ENCODE measurements around the gene COPE. TPM values are rescaled to one million over a fixed set of nuclear protein-coding genes. Genes with fewer than 3 reads are reported as not detected.

Gene COPE
- total RNA-seq, 4 donors from 2014 or later = 144 to 268 (median 179) TPM

DNA sequence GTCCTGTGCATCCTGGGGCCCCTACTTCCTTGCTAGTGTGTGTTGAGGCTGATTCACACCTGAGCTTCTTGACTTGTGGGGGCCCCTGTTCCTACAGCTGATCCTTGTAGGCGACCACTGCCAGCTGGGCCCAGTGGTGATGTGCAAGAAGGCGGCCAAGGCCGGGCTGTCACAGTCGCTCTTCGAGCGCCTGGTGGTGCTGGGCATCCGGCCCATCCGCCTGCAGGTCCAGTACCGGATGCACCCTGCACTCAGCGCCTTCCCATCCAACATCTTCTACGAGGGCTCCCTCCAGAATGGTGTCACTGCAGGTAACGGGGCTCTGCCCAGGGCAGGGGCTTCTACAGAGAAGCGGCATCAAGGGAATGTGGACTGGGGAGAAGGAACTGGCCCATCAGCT is 62.0 kb downstream of the COPE start:
- no peak for TF ChIP-seq EP300 (IDR thresholded peaks at IDR 0.05; ENCODE audit: low read depth)
- in situ Hi-C loops (cut with MboI; ENCODE audit: low pct_ligation_motif_present in 1 of 4, low pct_unique_long_range_greater_than_20kb in 1 of 4, low sequenced_read_pairs in 3 of 4) = loop anchor here in 2 of 4 donors (10.0 to 25.0 kb wide), 2 partner anchors 395 to 412 kb away; no protein-coding TSS in a partner anchor
- intact Hi-C loops (cut with DNase I; ENCODE audit: low total_unique reads) = loop anchor here (10.0 kb wide), 1 partner anchor 412 kb away; no protein-coding TSS in a partner anchor
- no peak for DNase-seq
- Histone ChIP-seq H3K27ac (no peak overlapping the region), H3K36me3 (peaks cover 0 to 83% (median 39%) of the 10 kb centered on the region in 4 donors), H3K4me1 (no peaks in the 10 kb centered on the region), H3K27me3 (no peaks in the 10 kb centered on the region), H3K4me3 (no peak overlapping the region), H3K9me3 (no peaks in the 10 kb centered on the region)
- WGBS, 2 donors (ENCODE audit: low coverage in 1 of 2) = 95% methylated on average over 13 of the region's 13 CpGs; no CpG with 5 or more reads in 1 of the 2 donors

DNA sequence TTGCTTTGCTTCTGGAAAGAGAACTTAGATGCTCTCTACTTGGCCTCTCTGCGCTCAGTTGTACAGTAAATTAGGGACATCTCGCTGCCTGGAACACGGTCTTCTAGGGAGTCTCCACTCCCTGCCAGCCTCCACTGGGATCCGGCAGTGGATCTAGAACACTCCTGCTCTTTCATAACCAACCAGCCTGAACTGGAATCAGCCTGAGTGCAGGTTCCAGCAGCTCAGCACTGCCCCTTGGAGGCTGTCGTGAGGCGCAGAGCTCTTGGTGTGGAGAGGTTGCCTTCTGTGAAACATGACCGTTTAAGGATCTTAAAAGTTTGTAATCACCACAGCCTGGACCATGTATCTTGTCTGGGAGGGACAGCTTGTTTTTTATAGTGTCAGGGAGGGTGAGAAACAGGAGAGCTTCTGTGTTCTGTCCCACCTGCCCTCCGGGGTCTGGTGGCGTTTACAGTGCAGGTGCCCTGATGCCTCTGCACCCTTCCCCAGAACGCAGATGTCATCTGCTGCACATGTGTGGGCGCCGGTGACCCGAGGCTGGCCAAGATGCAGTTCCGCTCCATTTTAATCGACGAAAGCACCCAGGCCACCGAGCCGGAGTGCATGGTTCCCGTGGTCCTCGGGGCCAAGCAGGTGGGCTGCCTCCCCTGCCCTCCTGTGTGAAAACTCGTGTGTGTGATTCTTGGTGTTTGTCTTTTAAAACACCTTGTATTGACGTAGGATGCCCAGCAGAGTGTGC is 62.6 kb downstream of the COPE start:
- in situ Hi-C loops (cut with MboI; ENCODE audit: low pct_ligation_motif_present in 1 of 4, low pct_unique_long_range_greater_than_20kb in 1 of 4, low sequenced_read_pairs in 3 of 4) (loop anchor here in 2 of 4 donors (10.0 to 25.0 kb wide), 2 partner anchors 394 to 412 kb away; no protein-coding TSS in a partner anchor), intact Hi-C loops (cut with DNase I; ENCODE audit: low total_unique reads) (loop anchor here (10.0 kb wide), 1 partner anchor 412 kb away; no protein-coding TSS in a partner anchor)
- no peak for DNase-seq

DNA sequence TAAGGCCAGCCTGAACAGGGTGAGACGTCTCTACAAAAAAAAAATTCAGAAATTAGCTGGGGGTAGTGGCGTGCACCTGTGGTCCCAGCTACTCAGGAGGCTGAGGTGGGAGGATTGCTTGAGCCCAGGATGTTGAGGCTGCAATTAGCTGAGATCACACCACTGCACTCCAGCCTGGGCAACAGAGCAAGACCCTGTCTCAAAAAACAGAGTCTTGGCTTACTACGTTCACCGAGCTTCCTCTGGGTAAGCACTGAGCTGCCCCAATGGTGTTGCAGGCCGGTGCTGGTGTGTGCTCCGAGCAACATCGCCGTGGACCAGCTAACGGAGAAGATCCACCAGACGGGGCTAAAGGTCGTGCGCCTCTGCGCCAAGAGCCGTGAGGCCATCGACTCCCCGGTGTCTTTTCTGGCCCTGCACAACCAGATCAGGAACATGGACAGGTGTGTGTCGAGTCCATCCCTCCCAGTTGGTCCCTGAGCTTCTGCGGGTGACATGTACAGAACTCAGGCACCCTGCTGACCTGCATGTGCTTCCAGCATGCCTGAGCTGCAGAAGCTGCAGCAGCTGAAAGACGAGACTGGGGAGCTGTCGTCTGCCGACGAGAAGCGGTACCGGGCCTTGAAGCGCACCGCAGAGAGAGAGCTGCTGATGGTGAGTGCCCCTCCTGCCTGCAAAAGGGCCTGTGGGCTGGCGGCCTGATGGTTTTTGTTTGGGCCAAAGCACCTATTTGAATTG is 63.4 kb downstream of the COPE start:
- H3K36me3 ChIP-seq = peaks cover 0 to 81% (median 38%) of the 10 kb centered on the region in 4 donors
- no peak overlapping the region for H3K4me3 ChIP-seq
- no peak overlapping the region for H3K27ac ChIP-seq
- intact Hi-C loops (cut with DNase I; ENCODE audit: low total_unique reads) (loop anchor here (10.0 kb wide), 1 partner anchor 411 kb away; no protein-coding TSS in a partner anchor), in situ Hi-C loops (cut with MboI; ENCODE audit: low pct_ligation_motif_present in 1 of 4, low pct_unique_long_range_greater_than_20kb in 1 of 4, low sequenced_read_pairs in 3 of 4) (loop anchor here in 2 of 4 donors (10.0 to 25.0 kb wide), 2 partner anchors 394 to 411 kb away; no protein-coding TSS in a partner anchor)
- H3K27me3 ChIP-seq = no peaks in the 10 kb centered on the region
- no peak for DNase-seq
- H3K4me1 ChIP-seq = no peaks in the 10 kb centered on the region
- 94% methylated on average over 27 of the region's 27 CpGs; no CpG with 5 or more reads in 1 of the 2 donors for WGBS, 2 donors (ENCODE audit: low coverage in 1 of 2)
- no peaks in the 10 kb centered on the region for H3K9me3 ChIP-seq
- TF ChIP-seq EP300 (IDR thresholded peaks at IDR 0.05; ENCODE audit: low read depth) (no peak), POLR2AphosphoS5 (IDR thresholded peaks at IDR 0.05) (no peak), POLR2A (IDR thresholded peaks at IDR 0.05) (no peak)
- TF ChIP-seq, protein P1, sequence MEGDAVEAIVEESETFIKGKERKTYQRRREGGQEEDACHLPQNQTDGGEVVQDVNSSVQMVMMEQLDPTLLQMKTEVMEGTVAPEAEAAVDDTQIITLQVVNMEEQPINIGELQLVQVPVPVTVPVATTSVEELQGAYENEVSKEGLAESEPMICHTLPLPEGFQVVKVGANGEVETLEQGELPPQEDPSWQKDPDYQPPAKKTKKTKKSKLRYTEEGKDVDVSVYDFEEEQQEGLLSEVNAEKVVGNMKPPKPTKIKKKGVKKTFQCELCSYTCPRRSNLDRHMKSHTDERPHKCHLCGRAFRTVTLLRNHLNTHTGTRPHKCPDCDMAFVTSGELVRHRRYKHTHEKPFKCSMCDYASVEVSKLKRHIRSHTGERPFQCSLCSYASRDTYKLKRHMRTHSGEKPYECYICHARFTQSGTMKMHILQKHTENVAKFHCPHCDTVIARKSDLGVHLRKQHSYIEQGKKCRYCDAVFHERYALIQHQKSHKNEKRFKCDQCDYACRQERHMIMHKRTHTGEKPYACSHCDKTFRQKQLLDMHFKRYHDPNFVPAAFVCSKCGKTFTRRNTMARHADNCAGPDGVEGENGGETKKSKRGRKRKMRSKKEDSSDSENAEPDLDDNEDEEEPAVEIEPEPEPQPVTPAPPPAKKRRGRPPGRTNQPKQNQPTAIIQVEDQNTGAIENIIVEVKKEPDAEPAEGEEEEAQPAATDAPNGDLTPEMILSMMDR (IDR thresholded peaks at IDR 0.05) = no peak

More for the DNA sequence above, 62.6 kb downstream of the COPE start:
- no peaks in the 10 kb centered on the region for H3K9me3 ChIP-seq
- H3K4me1 ChIP-seq = no peaks in the 10 kb centered on the region
- TF ChIP-seq POLR2AphosphoS5 (IDR thresholded peaks at IDR 0.05) (no peak), POLR2A (IDR thresholded peaks at IDR 0.05) (no peak)
- TF ChIP-seq, protein P1 (IDR thresholded peaks at IDR 0.05) = no peak
- no peak overlapping the region for H3K4me3 ChIP-seq
- 87% methylated on average over 22 of the region's 22 CpGs; no CpG with 5 or more reads in 1 of the 2 donors for WGBS, 2 donors (ENCODE audit: low coverage in 1 of 2)
- H3K27ac ChIP-seq = no peak overlapping the region
- peaks cover 0 to 83% (median 39%) of the 10 kb centered on the region in 4 donors for H3K36me3 ChIP-seq
- no peaks in the 10 kb centered on the region for H3K27me3 ChIP-seq

DNA sequence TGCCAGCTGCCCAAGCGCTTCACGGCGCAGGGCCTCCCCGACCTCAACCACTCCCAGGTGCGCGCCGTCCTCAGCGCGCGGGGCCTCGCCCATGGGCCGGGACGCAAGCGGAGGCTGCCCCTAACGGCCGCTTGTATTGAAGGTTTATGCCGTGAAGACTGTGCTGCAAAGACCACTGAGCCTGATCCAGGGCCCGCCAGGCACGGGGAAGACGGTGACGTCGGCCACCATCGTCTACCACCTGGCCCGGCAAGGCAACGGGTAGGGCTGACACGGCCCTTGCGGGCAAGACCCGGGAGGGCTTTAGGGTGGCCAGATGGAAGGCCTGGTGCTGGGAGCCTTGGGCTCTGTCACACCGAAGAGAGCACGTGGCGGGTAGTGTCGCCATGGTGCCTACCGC is 64.2 kb downstream of the COPE start:
- TF ChIP-seq, protein P1 (IDR thresholded peaks at IDR 0.05) = no peak
- TF ChIP-seq POLR2A (IDR thresholded peaks at IDR 0.05) (no peak), POLR2AphosphoS5 (IDR thresholded peaks at IDR 0.05) (no peak), EP300 (IDR thresholded peaks at IDR 0.05; ENCODE audit: low read depth) (no peak)
- H3K4me1 ChIP-seq = peaks cover 1 to 5% (median 2%) of the 10 kb centered on the region in 4 donors
- H3K9me3 ChIP-seq = no peaks in the 10 kb centered on the region
- H3K27me3 ChIP-seq = no peaks in the 10 kb centered on the region
- 97% methylated on average over 33 of the region's 33 CpGs; no CpG with 5 or more reads in 1 of the 2 donors for WGBS, 2 donors (ENCODE audit: low coverage in 1 of 2)
- H3K4me3 ChIP-seq = no peak overlapping the region
- in situ Hi-C loops (cut with MboI; ENCODE audit: low pct_ligation_motif_present in 1 of 4, low pct_unique_long_range_greater_than_20kb in 1 of 4, low sequenced_read_pairs in 3 of 4) = loop anchor here in 2 of 4 donors (10.0 to 25.0 kb wide), 2 partner anchors 393 to 410 kb away; no protein-coding TSS in a partner anchor
- peaks cover 0 to 78% (median 37%) of the 10 kb centered on the region in 4 donors for H3K36me3 ChIP-seq
- intact Hi-C loops (cut with DNase I; ENCODE audit: low total_unique reads) = loop anchor here (10.0 kb wide), 1 partner anchor 410 kb away; no protein-coding TSS in a partner anchor
- DNase-seq = no peak
- no peak overlapping the region for H3K27ac ChIP-seq

Measured in transverse colon (tissue), 4 donors.